ENCODE results near the gene XRRA1.

GRCh38 chr11:74932797-74933196, 16.1 kb downstream of the XRRA1 start:
- no peak for TF ChIP-seq POLR2A (IDR thresholded peaks at IDR 0.05)
- no peak for TF ChIP-seq EP300 (IDR thresholded peaks at IDR 0.05)
- TF ChIP-seq CTCF (IDR thresholded peaks at IDR 0.05), result no peak
- TF ChIP-seq POLR2AphosphoS5 (IDR thresholded peaks at IDR 0.05), result no peak
